Activated CD4-positive, alpha-beta T cell treated with anti-CD3 and anti-CD28 coated beads for 1 hour (primary cell): Measurements from ENCODE around the gene HDAC7.

Experiments
- DNase-seq: peaks from one replicate; pipeline ENCODE4 v3.0.0-alpha.2; 2020

The HDAC7 gene

GRCh38 chr12:47757840-47758583 is 61.7 kb downstream of the HDAC7 start:
- no peak for DNase-seq

GRCh38 chr12:47757364-47757839 is 62.3 kb downstream of the HDAC7 start:
- no peak for DNase-seq

DNA sequence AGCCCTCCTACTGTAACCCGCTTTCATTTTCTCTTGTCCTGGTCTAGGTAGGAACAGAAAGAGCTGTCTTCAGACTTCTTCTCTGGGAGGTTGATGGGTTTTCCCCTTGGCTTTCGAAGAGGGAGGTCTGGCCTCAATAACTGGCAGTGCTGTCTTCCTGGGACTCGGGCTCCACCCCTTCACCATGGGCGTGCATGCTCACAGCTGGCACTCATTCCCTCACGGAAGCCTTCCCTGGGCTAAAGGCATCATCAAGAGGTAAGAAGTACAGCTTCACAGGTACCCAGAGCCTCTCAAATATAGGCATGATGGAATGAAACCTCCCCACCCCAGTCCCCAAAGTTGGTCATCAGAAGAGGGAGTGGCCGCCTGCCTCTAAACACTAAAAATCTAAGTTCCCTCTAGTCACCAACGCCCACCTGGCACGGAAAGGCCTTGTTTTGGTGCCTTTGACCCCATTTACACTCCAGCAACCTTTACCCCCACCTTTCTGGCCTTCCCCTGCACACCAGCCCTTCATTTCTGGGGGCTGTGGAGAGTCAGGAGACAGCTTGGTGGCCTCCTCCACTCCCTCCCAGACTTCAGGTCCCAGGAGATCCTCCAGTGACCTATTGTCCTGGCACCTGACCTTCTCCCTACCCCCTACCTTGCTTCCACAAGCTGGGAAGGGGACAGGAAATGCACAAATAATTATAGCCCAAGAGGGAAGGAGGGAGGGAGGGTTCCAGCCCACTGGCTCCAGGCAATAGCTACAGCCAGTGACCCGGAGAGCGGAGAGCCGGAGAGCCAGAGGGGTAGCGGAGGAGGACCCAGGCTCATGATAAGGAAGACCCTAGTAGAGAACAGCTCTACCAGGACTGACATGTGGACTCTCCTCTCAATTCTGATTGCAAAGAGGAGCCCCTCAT is 63.8 kb downstream of the HDAC7 start:
- DNase-seq = no peak

DNA sequence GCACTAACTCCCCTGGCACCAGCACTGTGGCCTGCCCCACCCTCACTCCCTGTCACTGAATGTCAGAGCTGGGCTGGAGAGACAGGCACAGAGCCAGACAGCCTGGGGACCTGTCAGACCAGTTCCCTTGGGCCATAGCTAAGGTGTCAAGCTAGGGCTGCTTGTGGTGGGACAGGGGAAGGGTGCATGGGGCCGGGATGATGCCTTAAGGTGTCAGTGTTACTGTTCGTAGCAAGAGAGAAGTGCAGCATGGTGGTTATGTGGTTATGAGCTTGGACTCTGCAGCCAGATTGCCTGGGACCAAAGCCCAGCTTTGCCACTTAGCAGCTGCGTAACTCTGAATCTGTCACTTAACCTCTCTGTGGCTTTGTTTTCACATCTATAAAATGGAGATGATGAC is 64.8 kb downstream of the HDAC7 start:
- no peak for DNase-seq

- DNase-seq = no peak
These were observed 65.6 kb downstream of the HDAC7 start for GRCh38 chr12:47754126-47754525.

- no peak for DNase-seq
These were observed 66.4 kb downstream of the HDAC7 start for GRCh38 chr12:47753021-47754001.

- DNase-seq = no peak
These were observed 67.2 kb downstream of the HDAC7 start for GRCh38 chr12:47752552-47752951.

GRCh38 chr12:47752121-47752520 is 67.6 kb downstream of the HDAC7 start:
- DNase-seq = no peak

GRCh38 chr12:47751561-47751960 is 68.1 kb downstream of the HDAC7 start:
- no peak for DNase-seq

DNA sequence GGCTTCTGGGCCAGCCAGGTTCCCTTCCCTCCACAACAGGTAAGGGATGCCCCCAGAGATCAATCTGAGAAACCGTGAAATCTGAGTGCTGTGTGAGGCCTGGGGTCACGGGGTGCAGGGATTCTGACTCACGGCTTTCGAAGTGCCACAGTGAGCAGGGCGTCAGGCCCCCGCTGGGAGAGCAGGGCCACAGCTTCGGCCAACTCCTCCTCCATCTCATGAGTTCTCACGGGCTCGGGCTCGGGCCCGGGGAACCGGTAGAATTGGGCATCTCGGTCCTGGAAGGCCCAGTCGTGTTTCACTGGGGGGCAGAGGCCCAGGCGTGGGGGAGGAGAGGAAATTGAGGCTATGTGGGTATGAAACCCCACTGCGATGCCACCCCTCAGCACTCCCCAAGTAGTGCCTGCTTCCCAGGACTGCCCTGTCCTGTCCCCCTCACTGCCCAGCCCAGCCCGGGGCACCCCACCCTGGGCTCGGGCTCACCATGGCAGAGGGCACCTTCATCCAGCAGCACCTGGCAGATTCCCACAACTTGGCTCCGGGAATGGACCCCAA is 68.7 kb downstream of the HDAC7 start:
- no peak for DNase-seq

DNA sequence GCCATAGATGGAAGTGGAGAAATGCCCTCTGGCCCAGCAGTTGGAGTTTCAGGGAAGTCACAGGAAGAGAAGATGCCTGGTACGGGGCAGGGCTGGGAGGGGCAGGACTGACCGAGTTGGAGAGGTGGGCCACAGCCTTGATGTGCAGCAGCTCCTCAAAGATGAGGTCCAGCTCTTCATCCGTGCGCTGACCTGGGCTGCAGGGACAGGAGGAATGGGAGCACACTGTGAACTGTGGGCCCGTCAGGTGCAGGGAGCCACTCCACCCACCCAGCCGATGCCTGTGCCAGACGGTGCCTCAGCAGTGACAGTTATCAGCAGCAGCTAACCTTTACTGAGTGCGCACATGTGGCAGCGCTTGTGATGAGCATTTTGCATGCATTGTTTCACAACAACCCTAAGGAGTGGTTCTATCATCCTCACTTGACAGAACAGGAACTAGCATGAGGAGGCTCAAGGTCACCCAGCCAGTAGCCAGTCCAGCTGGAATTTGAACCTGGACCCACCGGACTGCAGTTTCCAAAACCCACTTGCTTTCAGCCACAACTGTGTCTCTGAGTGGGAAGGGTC is 69.4 kb downstream of the HDAC7 start:
- no peak for DNase-seq

GRCh38 chr12:47748899-47749298 is 70.8 kb downstream of the HDAC7 start:
- no peak for DNase-seq

GRCh38 chr12:47748507-47748828 is 71.2 kb downstream of the HDAC7 start:
- DNase-seq = no peak

- DNase-seq = no peak
These were observed 71.9 kb downstream of the HDAC7 start for GRCh38 chr12:47747596-47748506.

- DNase-seq = no peak
These were observed 72.6 kb downstream of the HDAC7 start for GRCh38 chr12:47747126-47747525.

DNA sequence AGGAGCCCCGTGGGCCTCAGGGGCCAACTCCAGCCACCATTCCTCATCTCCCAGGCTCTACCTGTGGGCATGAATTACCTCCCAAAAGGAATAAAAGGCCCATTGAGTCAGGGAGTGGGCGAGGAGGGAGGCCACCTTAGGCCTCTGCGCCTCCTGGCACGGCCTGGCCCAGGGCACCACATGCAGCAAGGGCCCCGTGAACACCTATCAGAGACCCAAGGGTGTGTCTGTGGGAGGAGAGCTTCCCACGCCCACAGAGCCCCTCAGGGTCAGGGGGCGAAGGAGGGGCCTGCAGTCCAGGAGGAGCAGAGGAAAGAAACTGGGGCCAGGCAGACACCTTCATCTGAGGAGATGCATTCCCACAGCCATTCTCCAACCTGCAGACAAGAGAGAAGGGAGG is 73.2 kb downstream of the HDAC7 start:
- DNase-seq = no peak

DNA sequence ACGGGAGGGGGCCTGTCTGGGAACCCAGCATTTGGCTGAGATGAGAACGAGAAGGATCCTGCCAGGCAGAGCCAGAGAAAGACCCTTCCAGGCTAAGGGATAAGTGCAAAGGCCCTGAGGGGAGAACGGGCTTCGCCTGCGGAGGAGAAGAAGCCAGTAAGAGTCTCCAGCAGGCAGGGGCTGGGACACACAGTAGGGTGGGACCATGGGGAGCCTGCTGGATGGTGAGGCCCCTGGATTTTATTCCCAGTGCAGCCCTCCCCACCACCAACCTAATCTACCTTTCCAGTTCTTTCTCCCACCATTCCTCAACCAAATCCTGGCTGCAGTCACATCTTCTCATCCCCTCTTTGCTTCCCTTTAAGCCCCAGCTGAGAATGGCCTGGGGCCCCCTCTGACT is 73.6 kb downstream of the HDAC7 start:
- no peak for DNase-seq

GRCh38 chr12:47745485-47746041 is 74.1 kb downstream of the HDAC7 start:
- no peak for DNase-seq

DNA sequence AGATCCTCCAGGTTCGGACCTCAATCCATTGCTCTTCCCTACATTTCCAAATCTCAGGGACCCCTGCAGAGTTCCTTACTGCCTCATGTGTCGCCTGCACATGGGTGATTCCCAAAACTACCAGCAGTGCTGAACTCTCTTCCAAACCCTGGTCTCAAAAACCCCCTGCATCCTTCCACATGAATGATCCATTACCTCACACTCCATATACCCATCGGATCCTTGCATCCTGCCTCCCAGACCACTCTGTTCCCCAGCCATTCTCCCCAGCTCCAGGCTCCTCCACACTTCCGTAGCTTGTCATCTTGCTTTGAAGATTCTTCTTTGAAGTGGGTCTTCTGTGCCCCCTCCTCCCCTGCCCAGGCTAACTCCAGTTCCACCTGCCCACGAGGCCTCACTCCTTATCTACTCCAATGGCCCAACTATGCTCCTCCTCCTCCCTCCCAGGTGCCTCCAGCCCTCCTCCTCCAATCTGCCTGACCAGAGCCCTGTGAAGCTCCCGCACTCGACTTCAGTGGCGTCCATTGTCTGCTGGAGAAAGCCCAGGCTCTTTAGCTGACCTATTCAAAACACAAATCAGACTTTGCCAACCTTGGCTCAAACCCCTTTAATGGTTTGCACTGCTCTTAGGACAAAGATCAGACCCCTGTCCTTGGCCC is 74.8 kb downstream of the HDAC7 start:
- DNase-seq = no peak

GRCh38 chr12:47744005-47744651 is 75.6 kb downstream of the HDAC7 start:
- peak; percentile 47 for DNase-seq
